ENCODE results near the gene TCF25.

DNA sequence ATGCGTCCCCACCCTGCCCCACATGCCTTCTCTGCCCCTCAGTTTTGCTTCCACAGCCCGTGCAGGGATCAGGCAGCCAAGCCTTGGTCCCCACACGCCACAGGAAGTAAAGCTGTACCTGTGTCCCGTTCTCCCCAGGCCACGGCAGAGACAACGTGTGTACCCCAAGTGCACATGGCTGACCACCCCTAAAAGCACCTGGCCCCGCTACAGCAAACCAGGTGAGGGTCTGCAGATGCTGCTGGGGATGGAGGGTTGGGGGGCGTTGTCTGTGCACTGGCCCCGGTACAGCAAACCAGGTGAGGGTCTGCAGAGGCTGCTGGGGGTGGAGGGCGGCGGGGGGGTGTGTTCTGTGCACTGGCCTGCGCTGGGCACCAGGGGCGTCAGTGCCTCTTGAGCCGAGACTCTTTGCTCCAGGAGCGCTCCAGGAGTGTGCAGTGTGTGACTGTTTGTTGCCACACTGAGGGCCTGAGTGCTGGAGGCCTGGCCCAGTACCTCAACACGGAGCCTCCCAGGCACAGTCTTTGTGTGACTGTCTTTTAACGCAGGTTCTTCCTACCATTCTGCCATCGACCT is 18.8 kb downstream of the TCF25 start:
- TF ChIP-seq CTCF (conservative IDR thresholded peaks at IDR 0.05; ENCODE audit: low read depth, low read length) (no peak), EZH2phosphoT487 (IDR thresholded peaks at IDR 0.05; ENCODE audit: borderline replicate concordance, low read length) (no peak), EZH2 (IDR thresholded peaks at IDR 0.05; ENCODE audit: low read length, unreplicated experiment) (no peak)

Measured in PC-3 (cell line).